ENCODE data around the gene PSMA5. TPM values are rescaled to one million over a fixed set of nuclear protein-coding genes. Genes with fewer than 3 reads are reported as not detected.
"Not testable (repeated sequence)": the region's sequence is repeated elsewhere in the genome, so short reads cannot be mapped to it uniquely, and the experiment has no call there.

PSMA5 gene
- total RNA-seq, 2 donors from 2014 or later: 117 to 122 TPM

DNA sequence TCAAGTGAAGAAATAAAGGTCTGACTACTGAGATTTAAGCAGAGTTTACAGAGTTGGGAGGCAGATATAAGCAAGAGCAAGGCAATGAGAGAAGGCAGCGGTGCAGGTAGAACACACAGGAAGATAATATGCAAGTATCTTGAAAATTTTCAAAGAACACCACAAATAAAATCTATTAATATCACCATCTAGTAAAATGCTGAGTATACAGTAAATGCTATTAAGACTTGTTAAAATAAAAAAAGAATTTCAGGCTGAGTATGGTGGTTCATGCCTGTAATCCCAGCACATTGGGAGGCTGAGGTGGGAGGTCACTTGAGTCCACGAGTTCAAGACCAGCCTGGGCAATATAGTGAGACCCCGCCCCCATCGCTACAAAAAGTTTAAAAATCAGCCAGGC lies 48.5 kb downstream of the PSMA5 start:
- peaks cover 1% of the 10 kb centered on the region for H3K36me3 Mint-ChIP-seq (ENCODE audit: low read depth)
- H3K4me3 Mint-ChIP-seq: no peak overlapping the region
- Histone ChIP-seq H3K4me1 (ENCODE audit: control insufficient read depth, insufficient read depth, low read length) (no peaks in the 10 kb centered on the region), H3K9me3 (ENCODE audit: control insufficient read depth, low read length) (no peaks in the 10 kb centered on the region), H3K9ac (ENCODE audit: extremely low read depth, low read length, poor library complexity, severe bottlenecking) (no peak overlapping the region), H3K4me3 (ENCODE audit: low read length) (no peak overlapping the region), H3K27me3 (ENCODE audit: control insufficient read depth, insufficient read depth, low read length, poor library complexity, severe bottlenecking) (no peaks in the 10 kb centered on the region), H3K27ac (ENCODE audit: low read depth, low read length) (no peak overlapping the region), H3K36me3 (ENCODE audit: control insufficient read depth, insufficient read depth, low read length) (no peaks in the 10 kb centered on the region)
- TF ChIP-seq, protein P1, sequence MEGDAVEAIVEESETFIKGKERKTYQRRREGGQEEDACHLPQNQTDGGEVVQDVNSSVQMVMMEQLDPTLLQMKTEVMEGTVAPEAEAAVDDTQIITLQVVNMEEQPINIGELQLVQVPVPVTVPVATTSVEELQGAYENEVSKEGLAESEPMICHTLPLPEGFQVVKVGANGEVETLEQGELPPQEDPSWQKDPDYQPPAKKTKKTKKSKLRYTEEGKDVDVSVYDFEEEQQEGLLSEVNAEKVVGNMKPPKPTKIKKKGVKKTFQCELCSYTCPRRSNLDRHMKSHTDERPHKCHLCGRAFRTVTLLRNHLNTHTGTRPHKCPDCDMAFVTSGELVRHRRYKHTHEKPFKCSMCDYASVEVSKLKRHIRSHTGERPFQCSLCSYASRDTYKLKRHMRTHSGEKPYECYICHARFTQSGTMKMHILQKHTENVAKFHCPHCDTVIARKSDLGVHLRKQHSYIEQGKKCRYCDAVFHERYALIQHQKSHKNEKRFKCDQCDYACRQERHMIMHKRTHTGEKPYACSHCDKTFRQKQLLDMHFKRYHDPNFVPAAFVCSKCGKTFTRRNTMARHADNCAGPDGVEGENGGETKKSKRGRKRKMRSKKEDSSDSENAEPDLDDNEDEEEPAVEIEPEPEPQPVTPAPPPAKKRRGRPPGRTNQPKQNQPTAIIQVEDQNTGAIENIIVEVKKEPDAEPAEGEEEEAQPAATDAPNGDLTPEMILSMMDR (conservative IDR thresholded peaks at IDR 0.05): no peak
- H3K4me1 Mint-ChIP-seq: peaks cover 5% of the 10 kb centered on the region
- no peak overlapping the region for H3K27ac Mint-ChIP-seq
- no peaks in the 10 kb centered on the region for H3K27me3 Mint-ChIP-seq (ENCODE audit: insufficient read depth)
- DNase-seq: no peak
- peaks cover 1% of the 10 kb centered on the region for H3K9me3 Mint-ChIP-seq
- WGBS, 2 experiments (ENCODE audit: insufficient coverage in 1 of 2, insufficient read length in 1 of 2): 84 to 98% methylated on average over 3 to 4 of the region's 4 CpGs

DNA sequence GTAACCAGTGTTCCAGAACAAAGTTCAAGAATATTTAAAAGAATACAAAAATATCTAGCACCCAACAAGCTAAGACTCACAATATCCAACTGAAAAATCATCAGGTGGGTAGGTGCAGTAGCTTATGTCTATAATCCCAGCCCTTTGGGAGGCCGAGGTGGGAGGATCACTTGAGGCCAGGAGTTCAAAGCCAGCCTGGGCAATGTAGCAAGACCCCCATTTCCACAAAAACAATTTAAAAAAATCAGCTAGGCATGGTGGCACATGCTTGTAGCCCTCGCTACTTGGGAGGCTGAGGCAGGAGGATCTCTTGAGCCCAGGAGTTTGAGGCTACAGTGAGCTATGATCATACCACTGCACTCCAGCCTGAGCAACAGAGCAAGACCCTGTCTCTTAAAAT lies 52.6 kb downstream of the PSMA5 start:
- not testable (repeated sequence) for H3K9me3 ChIP-seq (ENCODE audit: control insufficient read depth, low read length); H3K27me3 ChIP-seq (ENCODE audit: control insufficient read depth, insufficient read depth, low read length, poor library complexity, severe bottlenecking); H3K27ac Mint-ChIP-seq; H3K27ac ChIP-seq (ENCODE audit: low read depth, low read length); H3K4me3 Mint-ChIP-seq; DNase-seq; H3K4me3 ChIP-seq (ENCODE audit: low read length); H3K4me1 ChIP-seq (ENCODE audit: control insufficient read depth, insufficient read depth, low read length); H3K9ac ChIP-seq (ENCODE audit: extremely low read depth, low read length, poor library complexity, severe bottlenecking); H3K36me3 Mint-ChIP-seq (ENCODE audit: low read depth); H3K36me3 ChIP-seq (ENCODE audit: control insufficient read depth, insufficient read depth, low read length); H3K9me3 Mint-ChIP-seq; H3K4me1 Mint-ChIP-seq; H3K27me3 Mint-ChIP-seq (ENCODE audit: insufficient read depth)
- WGBS, 2 experiments (ENCODE audit: insufficient coverage in 1 of 2, insufficient read length in 1 of 2): 92 to 95% methylated on average over 2 of the region's 2 CpGs

DNA sequence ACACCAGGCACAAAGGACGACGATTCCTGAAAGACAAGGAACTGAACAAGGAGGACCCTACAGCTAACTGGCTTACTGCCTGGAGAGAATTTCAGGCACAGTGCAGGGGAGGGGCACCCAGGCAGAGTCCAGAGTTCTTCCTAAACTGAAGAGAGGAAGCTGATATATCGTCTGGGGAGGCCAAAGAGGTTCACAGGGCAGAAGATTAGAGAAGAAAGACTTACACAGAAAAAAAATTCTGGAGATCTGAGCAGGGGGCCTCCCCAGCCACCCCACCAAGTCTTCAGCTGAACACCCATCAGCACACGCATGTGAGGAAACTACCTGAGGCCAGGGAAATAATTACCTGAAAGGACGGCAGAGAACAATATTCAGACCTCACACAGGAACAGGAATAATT lies 53.1 kb downstream of the PSMA5 start:
- WGBS, 2 experiments (ENCODE audit: insufficient coverage in 1 of 2, insufficient read length in 1 of 2): 92 to 93% methylated on average over 3 to 5 of the region's 5 CpGs
- no peak overlapping the region for H3K4me3 Mint-ChIP-seq

More for the DNA sequence above, 53.1 kb downstream of the PSMA5 start:
- H3K9me3 Mint-ChIP-seq: peaks cover 1% of the 10 kb centered on the region
- no peaks in the 10 kb centered on the region for H3K9me3 ChIP-seq (ENCODE audit: control insufficient read depth, low read length)
- no peaks in the 10 kb centered on the region for H3K4me1 ChIP-seq (ENCODE audit: control insufficient read depth, insufficient read depth, low read length)
- no peaks in the 10 kb centered on the region for H3K4me1 Mint-ChIP-seq
- H3K27me3 Mint-ChIP-seq (ENCODE audit: insufficient read depth): no peaks in the 10 kb centered on the region
- peaks cover 1% of the 10 kb centered on the region for H3K36me3 Mint-ChIP-seq (ENCODE audit: low read depth)
- no peak for DNase-seq
- peak overlapping the region; percentile 15 for H3K27ac Mint-ChIP-seq
- no peak overlapping the region for H3K4me3 ChIP-seq (ENCODE audit: low read length)
- no peaks in the 10 kb centered on the region for H3K27me3 ChIP-seq (ENCODE audit: control insufficient read depth, insufficient read depth, low read length, poor library complexity, severe bottlenecking)
- TF ChIP-seq, protein P1 (conservative IDR thresholded peaks at IDR 0.05): no peak
- no peak overlapping the region for H3K27ac ChIP-seq (ENCODE audit: low read depth, low read length)
- H3K9ac ChIP-seq (ENCODE audit: extremely low read depth, low read length, poor library complexity, severe bottlenecking): no peak overlapping the region
- no peaks in the 10 kb centered on the region for H3K36me3 ChIP-seq (ENCODE audit: control insufficient read depth, insufficient read depth, low read length)

All from endodermal cell (in vitro differentiated cells).